BE2C (cell line): Measurements from ENCODE around the gene TBC1D7.

Source experiments
- DNase-seq: peaks from one replicate; pipeline ENCODE4 v3.0.0-alpha.2; 2020
- H3K27me3 ChIP-seq: fragments of 250-450 bp; sonication (Bioruptor Pico); 2 replicates; pipeline ENCODE4 v1.5.1; 2020; ENCODE audit warnings: mild to moderate bottlenecking
- H3K36me3 ChIP-seq: fragments of 250-450 bp; sonication (Bioruptor Pico); 2 replicates; pipeline ENCODE4 v1.5.1; 2020; ENCODE audit warnings: mild to moderate bottlenecking
- H3K4me1 ChIP-seq: fragments of 250-450 bp; sonication (Bioruptor Pico); 2 replicates; pipeline ENCODE4 v1.5.1; 2020
- H3K4me3 ChIP-seq: 2 replicates; pipeline ENCODE4 v1.5.1; 2011; ENCODE audit warnings: low read depth, low read length
- H3K9me3 ChIP-seq: fragments of 250-450 bp; sonication (Bioruptor Pico); 2 replicates; pipeline ENCODE4 v1.5.1; 2020
- CTCF ChIP-seq: IDR thresholded peaks from 2 replicates; pipeline ENCODE4 v1.5.1; 2012; ENCODE audit warnings: mild to moderate bottlenecking, low read depth, low read length

The TBC1D7 gene

GRCh38 chr6:13273931-13274706 is 54.2 kb downstream of the TBC1D7 start:
- TF ChIP-seq CTCF, result no peak
- Histone ChIP-seq H3K4me1 (no peaks in the 10 kb centered on the region), H3K27me3 (no peaks in the 10 kb centered on the region), H3K9me3 (no peaks in the 10 kb centered on the region), H3K4me3 (no peak overlapping the region), H3K36me3 (no peaks in the 10 kb centered on the region)
- DNase-seq, result no peak

- DNase-seq, result no peak
- no peak overlapping the region for H3K4me3 ChIP-seq
- H3K36me3 ChIP-seq, result no peaks in the 10 kb centered on the region
- TF ChIP-seq CTCF, result no peak
- no peaks in the 10 kb centered on the region for H3K9me3 ChIP-seq
- no peaks in the 10 kb centered on the region for H3K27me3 ChIP-seq
- H3K4me1 ChIP-seq, result no peaks in the 10 kb centered on the region
Measured at GRCh38 chr6:13273202-13273930, 55.0 kb downstream of the TBC1D7 start.

- DNase-seq, result no peak
- H3K4me3 ChIP-seq, result no peak overlapping the region
- H3K27me3 ChIP-seq, result no peaks in the 10 kb centered on the region
- no peaks in the 10 kb centered on the region for H3K4me1 ChIP-seq
- TF ChIP-seq CTCF, result no peak
- H3K9me3 ChIP-seq, result no peaks in the 10 kb centered on the region
- H3K36me3 ChIP-seq, result no peaks in the 10 kb centered on the region
Measured at GRCh38 chr6:13272131-13273046, 55.9 kb downstream of the TBC1D7 start.

- Histone ChIP-seq H3K4me3 (no peak overlapping the region), H3K27me3 (no peaks in the 10 kb centered on the region), H3K9me3 (no peaks in the 10 kb centered on the region), H3K36me3 (no peaks in the 10 kb centered on the region), H3K4me1 (no peaks in the 10 kb centered on the region)
- no peak for TF ChIP-seq CTCF
- DNase-seq, result no peak
Measured at GRCh38 chr6:13268913-13269518, 59.3 kb downstream of the TBC1D7 start.

- no peak for TF ChIP-seq CTCF
- no peak for DNase-seq
- Histone ChIP-seq H3K27me3 (no peaks in the 10 kb centered on the region), H3K36me3 (no peaks in the 10 kb centered on the region), H3K4me1 (no peaks in the 10 kb centered on the region), H3K4me3 (no peak overlapping the region), H3K9me3 (no peaks in the 10 kb centered on the region)
Measured at GRCh38 chr6:13267142-13267651, 61.1 kb downstream of the TBC1D7 start.
